Panc1 (cell line): ENCODE measurements around the gene NCR3LG1. TPM values are rescaled to one million over a fixed set of nuclear protein-coding genes. Genes with fewer than 3 reads are reported as not detected.
A peak's percentile ranks its signal among the peaks of the same experiment; 100 is the strongest.

Experiments used
- ATAC-seq: fragments of 200-7000 bp; cut with Tn5 transposase; 2 replicates; pipeline ENCODE4 v1.9.1; 2020; ENCODE audit warnings: mild to moderate bottlenecking, moderate library complexity
- BruUV-seq: library from RNA; stranded (reverse); fragments of 400-500 nt; replicated peaks from 2 replicates; lab custom pipeline; 2021; lab: Mats Ljungman, UMichigan
- CTCF ChIA-PET: fragments of 300-600 bp; sonication (Branson Sonifier 250); formaldehyde crosslinking; loops from one replicate; lab custom pipeline; 2022; ENCODE audit warnings: antibody characterized with exemption; lab: Charles Lee
- POLR2A ChIA-PET: fragments of 300-600 bp; sonication (Branson Sonifier 250); formaldehyde crosslinking; loops from one replicate; lab custom pipeline; 2022; ENCODE audit warnings: antibody characterized with exemption; lab: Charles Lee
- DNase-seq: peaks from one replicate; pipeline ENCODE4 v3.0.0-alpha.2; 2010; ENCODE audit warnings: low read depth, low spot score
- H3K27ac ChIP-seq: 2 replicates; pipeline ENCODE4 v1.5.1; 2011; ENCODE audit warnings: mild to moderate bottlenecking, low read length, inconsistent platforms
- H3K27me3 ChIP-seq: fragments of 200-500 bp; sonication (Bioruptor generic); 2 replicates; pipeline ENCODE4 v1.6.0; 2014; ENCODE audit warnings: low read length, inconsistent platforms; ENCODE audit not compliant: control insufficient read depth, insufficient read depth
- H3K36me3 ChIP-seq: fragments of 200-500 bp; sonication (Bioruptor generic); 2 replicates; pipeline ENCODE4 v1.5.1; 2014; ENCODE audit warnings: inconsistent platforms, mild to moderate bottlenecking, low read length, moderate library complexity; ENCODE audit not compliant: control insufficient read depth, insufficient read depth
- H3K4me1 ChIP-seq: 2 replicates; pipeline ENCODE4 v1.5.1; 2011; ENCODE audit warnings: inconsistent platforms, mild to moderate bottlenecking, low read length, moderate library complexity; ENCODE audit not compliant: control insufficient read depth, insufficient read depth
- H3K4me3 ChIP-seq, 2 experiments: 2 replicates each; pipeline ENCODE4 v1.5.1; 2011 to 2012; ENCODE audit warnings: low read depth in 2 of 2, low read length in 2 of 2, mild to moderate bottlenecking in 2 of 2, inconsistent platforms in 1 of 2, moderate library complexity in 1 of 2
- H3K9me3 ChIP-seq: fragments of 200-500 bp; sonication (Bioruptor generic); 2 replicates; pipeline ENCODE4 v1.5.1; 2014; ENCODE audit warnings: low read depth, mild to moderate bottlenecking, inconsistent platforms, low read length, moderate library complexity; ENCODE audit not compliant: control insufficient read depth, insufficient read depth
- CTCF ChIP-seq: fragments of 450-650 bp; IDR thresholded peaks from 2 replicates; pipeline ENCODE4 v1.5.1; 2017; ENCODE audit warnings: mild to moderate bottlenecking
- POLR2AphosphoS5 ChIP-seq: IDR thresholded peaks from 2 replicates; pipeline ENCODE4 v1.6.1; 2012; ENCODE audit warnings: mild to moderate bottlenecking, low read depth, low read length, moderate library complexity
- REST ChIP-seq, 2 experiments: IDR thresholded peaks; 2 replicates each; pipeline ENCODE4 v1.6.1; 2011 to 2012; ENCODE audit warnings: low read depth in 2 of 2, control low read depth in 1 of 2, low read length in 1 of 2, mild to moderate bottlenecking in 1 of 2, moderate library complexity in 1 of 2; ENCODE audit not compliant: insufficient read depth in 1 of 2
- SIN3A ChIP-seq: IDR thresholded peaks from 2 replicates; pipeline ENCODE4 v1.6.1; 2012; ENCODE audit warnings: low read depth, mild to moderate bottlenecking, low read length, moderate library complexity, borderline replicate concordance; ENCODE audit not compliant: insufficient read depth
- TCF7L2 ChIP-seq: IDR thresholded peaks from 2 replicates; pipeline ENCODE4 v1.6.1; 2011; ENCODE audit warnings: mild to moderate bottlenecking, low read depth, low read length, inconsistent platforms
- in situ Hi-C: cut with HindIII; loops from 2 replicates; pipeline ENCODE4 v1.10.0; 2016; ENCODE audit warnings: low sequenced_read_pairs, low pct_unique_long_range_greater_than_20kb
- intact Hi-C: fragments of 100-400 bp; cut with micrococcal nuclease; formaldehyde crosslinking; loops from one replicate; pipeline ENCODE4 v1.10.0; 2022; ENCODE audit not compliant: unreplicated experiment
- total RNA-seq: library from RNA; stranded (reverse); gene quantifications from one replicate; pipeline ENCODE4 v1.2.1, GENCODE V29; 2021; ENCODE audit not compliant: unreplicated experiment

Gene NCR3LG1
- total RNA-seq, 1 experiment from 2014 or later = 8.6 TPM

GRCh38 chr11:17387254-17387653 lies 35.7 kb downstream of the NCR3LG1 start:
- ATAC-seq (no peak), DNase-seq (no peak)
- in situ Hi-C loops (no loop called here), intact Hi-C loops (no loop called here)
- no peak for TF ChIP-seq TCF7L2
- TF ChIP-seq REST (IDR thresholded peaks at IDR 0.05; ENCODE audit: insufficient read depth in 1 of 2, low read depth in 2 of 2, low read length in 1 of 2) = no peak
- TF ChIP-seq SIN3A = no peak
- no peak for TF ChIP-seq CTCF
- TF ChIP-seq POLR2AphosphoS5 = no peak
- POLR2A ChIA-PET = no interaction called here
- H3K4me1 ChIP-seq = no peaks in the 10 kb centered on the region
- no peak overlapping the region for H3K27ac ChIP-seq
- CTCF ChIA-PET = interaction anchor here (0.6 to 1.2 kb wide), 5 partner anchors 24 to 141 kb away, joined by 3 to 5 read pairs (median 3); no protein-coding TSS in a partner anchor
- H3K9me3 ChIP-seq = no peaks in the 10 kb centered on the region
- no peaks in the 10 kb centered on the region; the same call in 1 of the 2 replicates for H3K36me3 ChIP-seq
- BruUV-seq = no TSS peak
- H3K27me3 ChIP-seq = no peaks in the 10 kb centered on the region
- no peak overlapping the region for H3K4me3 ChIP-seq

GRCh38 chr11:17387811-17388210 lies 36.2 kb downstream of the NCR3LG1 start:
- intact Hi-C loops = no loop called here
- Histone ChIP-seq H3K27me3 (no peaks in the 10 kb centered on the region), H3K27ac (no peak overlapping the region), H3K4me1 (no peaks in the 10 kb centered on the region), H3K4me3 (no peak overlapping the region), H3K36me3 (no peaks in the 10 kb centered on the region; the same call in 1 of the 2 replicates), H3K9me3 (no peaks in the 10 kb centered on the region)
- TF ChIP-seq POLR2AphosphoS5 = no peak
- in situ Hi-C loops = no loop called here
- no TSS peak for BruUV-seq
- no peak for ATAC-seq
- CTCF ChIA-PET = no interaction called here
- POLR2A ChIA-PET = no interaction called here
- DNase-seq = no peak

- TF ChIP-seq SIN3A (no peak), CTCF (no peak), TCF7L2 (no peak), POLR2AphosphoS5 (no peak), REST (IDR thresholded peaks at IDR 0.05; ENCODE audit: insufficient read depth in 1 of 2, low read depth in 2 of 2, low read length in 1 of 2) (no peak)
- no peak for DNase-seq
- no TSS peak for BruUV-seq
- no peaks in the 10 kb centered on the region for H3K4me1 ChIP-seq
- ChIA-PET POLR2A (interaction anchor here (0.5 to 0.6 kb wide), 2 partner anchors 67 to 138 kb away, joined by 3 to 12 read pairs; no protein-coding TSS in a partner anchor), CTCF (interaction anchor here (0.7 to 0.8 kb wide), 3 partner anchors 110 to 139 kb away, joined by 3 to 4 read pairs (median 3); no protein-coding TSS in a partner anchor)
- H3K27ac ChIP-seq = no peak within 1 kb of the TSS
- H3K36me3 ChIP-seq = no peaks in the 10 kb centered on the region; the same call in 1 of the 2 replicates
- peak; percentile 72 for ATAC-seq
- H3K27me3 ChIP-seq = no peaks in the 10 kb centered on the region
- intact Hi-C loops (no loop called here), in situ Hi-C loops (no loop called here)
- H3K4me3 ChIP-seq = peak within 1 kb of the TSS; percentile 46 to 57
- no peaks in the 10 kb centered on the region for H3K9me3 ChIP-seq
These were observed 37.1 kb downstream of the NCR3LG1 start, which contains the start of gene KCNJ11 for GRCh38 chr11:17388609-17389210. TSS of gene KCNJ11 (minus strand) at chr11:17388659. CDS start at chr11:17388091, 568 bp downstream.
